ENCODE results near the gene ABTB2.

DNA sequence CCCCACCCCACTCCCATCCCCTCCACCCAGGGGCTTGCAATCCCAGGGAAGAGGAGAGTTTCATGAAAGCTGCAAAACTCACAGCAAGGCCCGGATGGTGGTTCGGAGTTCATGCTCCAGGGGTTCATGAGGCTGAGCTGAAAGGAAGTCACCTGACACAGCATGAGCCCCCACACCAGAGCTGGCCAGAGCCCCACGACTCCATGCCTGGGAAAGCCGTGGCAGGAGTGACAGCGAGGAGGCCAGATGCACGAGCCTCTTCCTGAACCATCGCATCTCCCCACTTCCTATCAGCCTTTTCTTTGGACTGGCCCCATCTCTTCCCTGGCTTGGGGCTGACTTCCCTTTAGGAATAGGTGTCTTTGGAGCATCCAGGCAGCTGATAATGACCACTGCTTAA is 105.8 kb downstream of the ABTB2 start:
- TF ChIP-seq, protein P1, sequence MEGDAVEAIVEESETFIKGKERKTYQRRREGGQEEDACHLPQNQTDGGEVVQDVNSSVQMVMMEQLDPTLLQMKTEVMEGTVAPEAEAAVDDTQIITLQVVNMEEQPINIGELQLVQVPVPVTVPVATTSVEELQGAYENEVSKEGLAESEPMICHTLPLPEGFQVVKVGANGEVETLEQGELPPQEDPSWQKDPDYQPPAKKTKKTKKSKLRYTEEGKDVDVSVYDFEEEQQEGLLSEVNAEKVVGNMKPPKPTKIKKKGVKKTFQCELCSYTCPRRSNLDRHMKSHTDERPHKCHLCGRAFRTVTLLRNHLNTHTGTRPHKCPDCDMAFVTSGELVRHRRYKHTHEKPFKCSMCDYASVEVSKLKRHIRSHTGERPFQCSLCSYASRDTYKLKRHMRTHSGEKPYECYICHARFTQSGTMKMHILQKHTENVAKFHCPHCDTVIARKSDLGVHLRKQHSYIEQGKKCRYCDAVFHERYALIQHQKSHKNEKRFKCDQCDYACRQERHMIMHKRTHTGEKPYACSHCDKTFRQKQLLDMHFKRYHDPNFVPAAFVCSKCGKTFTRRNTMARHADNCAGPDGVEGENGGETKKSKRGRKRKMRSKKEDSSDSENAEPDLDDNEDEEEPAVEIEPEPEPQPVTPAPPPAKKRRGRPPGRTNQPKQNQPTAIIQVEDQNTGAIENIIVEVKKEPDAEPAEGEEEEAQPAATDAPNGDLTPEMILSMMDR (IDR thresholded peaks at IDR 0.05 in 2 of 3, conservative IDR thresholded peaks at IDR 0.05 in 1 of 3; ENCODE audit: control insufficient read depth in 2 of 3, extremely low read depth in 1 of 3, insufficient read depth in 1 of 3, low read depth in 3 of 3, low read length in 3 of 3), result no peak
- TF ChIP-seq POLR2AphosphoS5 (IDR thresholded peaks at IDR 0.05; ENCODE audit: low read length) (no peak), EZH2 (IDR thresholded peaks at IDR 0.05; ENCODE audit: borderline replicate concordance, control insufficient read depth, low read depth, low read length) (no peak), MYC (IDR thresholded peaks at IDR 0.05; ENCODE audit: insufficient read depth, insufficient read length, insufficient replicate concordance, low read length, severe bottlenecking) (no peak), TAF1 (IDR thresholded peaks at IDR 0.05; ENCODE audit: borderline replicate concordance, low read depth, low read length) (no peak), SMC3 (IDR thresholded peaks at IDR 0.05; ENCODE audit: borderline replicate concordance, low read length) (no peak), BRCA1 (IDR thresholded peaks at IDR 0.05; ENCODE audit: low read depth, low read length) (no peak), TCF7 (IDR thresholded peaks at IDR 0.05; ENCODE audit: borderline replicate concordance) (no peak), CHD2 (IDR thresholded peaks at IDR 0.05; ENCODE audit: borderline replicate concordance, low read depth, low read length) (no peak)
- TF ChIP-seq, protein P2, sequence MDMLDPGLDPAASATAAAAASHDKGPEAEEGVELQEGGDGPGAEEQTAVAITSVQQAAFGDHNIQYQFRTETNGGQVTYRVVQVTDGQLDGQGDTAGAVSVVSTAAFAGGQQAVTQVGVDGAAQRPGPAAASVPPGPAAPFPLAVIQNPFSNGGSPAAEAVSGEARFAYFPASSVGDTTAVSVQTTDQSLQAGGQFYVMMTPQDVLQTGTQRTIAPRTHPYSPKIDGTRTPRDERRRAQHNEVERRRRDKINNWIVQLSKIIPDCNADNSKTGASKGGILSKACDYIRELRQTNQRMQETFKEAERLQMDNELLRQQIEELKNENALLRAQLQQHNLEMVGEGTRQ (IDR thresholded peaks at IDR 0.05; ENCODE audit: borderline replicate concordance, low read depth, low read length), result no peak
- TF ChIP-seq, protein P3, sequence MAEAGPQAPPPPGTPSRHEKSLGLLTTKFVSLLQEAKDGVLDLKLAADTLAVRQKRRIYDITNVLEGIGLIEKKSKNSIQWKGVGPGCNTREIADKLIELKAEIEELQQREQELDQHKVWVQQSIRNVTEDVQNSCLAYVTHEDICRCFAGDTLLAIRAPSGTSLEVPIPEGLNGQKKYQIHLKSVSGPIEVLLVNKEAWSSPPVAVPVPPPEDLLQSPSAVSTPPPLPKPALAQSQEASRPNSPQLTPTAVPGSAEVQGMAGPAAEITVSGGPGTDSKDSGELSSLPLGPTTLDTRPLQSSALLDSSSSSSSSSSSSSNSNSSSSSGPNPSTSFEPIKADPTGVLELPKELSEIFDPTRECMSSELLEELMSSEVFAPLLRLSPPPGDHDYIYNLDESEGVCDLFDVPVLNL (IDR thresholded peaks at IDR 0.05; ENCODE audit: low read depth, low read length), result no peak
